ENCODE results near the gene ENHO.
"Not testable (repeated sequence)": the region's sequence is repeated elsewhere in the genome, so short reads cannot be mapped to it uniquely, and the experiment has no call there.

Gene ENHO

GRCh38 chr9:34506623-34507022 lies 16.2 kb downstream of the ENHO start:
- no peak for DNase-seq (ENCODE audit: low spot score)

GRCh38 chr9:34505370-34506120 lies 17.2 kb downstream of the ENHO start:
- DNase-seq (ENCODE audit: low spot score): no peak

GRCh38 chr9:34503406-34503805 lies 19.4 kb downstream of the ENHO start:
- DNase-seq (ENCODE audit: low spot score): no peak

GRCh38 chr9:34502891-34503290 lies 19.9 kb downstream of the ENHO start:
- DNase-seq (ENCODE audit: low spot score): no peak

- DNase-seq (ENCODE audit: low spot score): no peak
Observed at GRCh38 chr9:34502471-34502870, 20.3 kb downstream of the ENHO start.

GRCh38 chr9:34501889-34502425 lies 20.8 kb downstream of the ENHO start:
- peak; percentile 77 for DNase-seq (ENCODE audit: low spot score)

- DNase-seq (ENCODE audit: low spot score): no peak
Observed at GRCh38 chr9:34501372-34501771, 21.4 kb downstream of the ENHO start.

GRCh38 chr9:34500623-34501267 lies 22.0 kb downstream of the ENHO start:
- peak; percentile 76 for DNase-seq (ENCODE audit: low spot score)

- DNase-seq (ENCODE audit: low spot score): no peak
Observed at GRCh38 chr9:34499076-34499475, 23.7 kb downstream of the ENHO start.

- DNase-seq (ENCODE audit: low spot score): no peak
Observed at GRCh38 chr9:34498553-34498952, 24.2 kb downstream of the ENHO start.

GRCh38 chr9:34496149-34496712 lies 26.6 kb downstream of the ENHO start:
- no peak for DNase-seq (ENCODE audit: low spot score)

- peak; percentile 77 for DNase-seq (ENCODE audit: low spot score)
Observed at GRCh38 chr9:34493972-34494535, 28.7 kb downstream of the ENHO start.

- no peak for DNase-seq (ENCODE audit: low spot score)
Observed at GRCh38 chr9:34492051-34492450, 30.7 kb downstream of the ENHO start.

GRCh38 chr9:34491596-34491995 lies 31.2 kb downstream of the ENHO start:
- no peak for DNase-seq (ENCODE audit: low spot score)

GRCh38 chr9:34490760-34491159 lies 32.0 kb downstream of the ENHO start:
- no peak for DNase-seq (ENCODE audit: low spot score)

GRCh38 chr9:34490360-34490759 lies 32.4 kb downstream of the ENHO start:
- DNase-seq (ENCODE audit: low spot score): no peak

GRCh38 chr9:34486572-34486971 lies 36.2 kb downstream of the ENHO start:
- DNase-seq (ENCODE audit: low spot score): no peak

GRCh38 chr9:34485822-34486221 lies 37.0 kb downstream of the ENHO start:
- DNase-seq (ENCODE audit: low spot score): no peak

GRCh38 chr9:34484678-34485077 lies 38.1 kb downstream of the ENHO start:
- no peak for DNase-seq (ENCODE audit: low spot score)

- DNase-seq (ENCODE audit: low spot score): not testable (repeated sequence)
Observed at GRCh38 chr9:34482746-34483145, 40.0 kb downstream of the ENHO start.

GRCh38 chr9:34481620-34482019 lies 41.2 kb downstream of the ENHO start:
- not testable (repeated sequence) for DNase-seq (ENCODE audit: low spot score)

GRCh38 chr9:34479431-34479866 lies 43.3 kb downstream of the ENHO start:
- DNase-seq (ENCODE audit: low spot score): no peak

GRCh38 chr9:34477541-34477940 lies 45.2 kb downstream of the ENHO start:
- no peak for DNase-seq (ENCODE audit: low spot score)

All from GM03348 (cell line).